ENCODE data around the gene TTC21B.
"Not testable (repeated sequence)": the region's sequence is repeated elsewhere in the genome, so short reads cannot be mapped to it uniquely, and the experiment has no call there.

Gene TTC21B

DNA sequence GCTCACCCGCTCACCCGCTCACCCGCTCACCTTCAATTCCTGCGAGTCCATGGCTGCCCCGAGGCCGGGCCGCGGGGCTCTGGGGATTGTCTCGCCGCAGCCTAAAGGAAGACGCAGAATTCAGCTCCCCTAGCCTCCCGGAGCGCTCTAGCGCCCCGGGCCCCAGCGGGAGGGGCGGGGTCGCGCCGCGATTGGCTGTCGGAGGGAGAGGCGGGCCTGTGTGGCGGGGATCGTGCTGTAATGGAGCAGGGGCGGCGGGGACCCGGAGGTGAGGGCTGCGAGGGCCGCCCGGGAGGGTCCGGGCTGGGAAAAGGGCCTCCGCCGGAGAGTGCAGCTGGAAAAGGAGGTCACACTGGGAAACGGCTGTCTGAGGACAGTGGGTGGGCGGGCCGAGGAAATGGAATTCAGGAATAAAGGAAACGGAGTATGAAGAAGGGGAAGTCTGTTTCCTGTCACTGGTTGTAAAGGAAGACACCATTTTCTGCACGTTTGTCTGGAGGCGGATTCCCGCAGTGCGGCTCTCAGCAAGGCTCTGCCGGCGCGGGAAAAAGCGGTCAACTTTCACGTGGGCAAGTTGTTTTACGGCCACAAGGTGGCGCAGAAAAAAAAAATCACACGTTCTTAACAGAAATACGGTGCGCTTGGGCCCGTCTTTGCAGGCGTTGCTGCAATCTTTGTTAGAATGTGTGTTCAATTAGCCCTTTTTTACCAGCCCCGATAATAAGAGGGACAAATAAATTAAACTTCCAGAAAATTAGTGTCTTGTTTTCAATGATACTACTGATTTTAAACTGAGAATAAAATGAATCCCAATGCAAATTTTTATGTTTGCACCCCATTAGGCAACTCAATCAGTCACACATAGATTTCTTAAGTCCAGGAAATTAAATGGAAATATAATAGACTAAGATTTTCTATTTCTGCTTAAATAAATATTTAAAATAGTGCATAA, at the start of gene TTC21B:
TTC21B (minus strand) TSS at position 122 of the 952 bp plus-strand sequence; CDS start at position 51, 71 bp downstream.
- DNase-seq = peak; percentile 86

DNA sequence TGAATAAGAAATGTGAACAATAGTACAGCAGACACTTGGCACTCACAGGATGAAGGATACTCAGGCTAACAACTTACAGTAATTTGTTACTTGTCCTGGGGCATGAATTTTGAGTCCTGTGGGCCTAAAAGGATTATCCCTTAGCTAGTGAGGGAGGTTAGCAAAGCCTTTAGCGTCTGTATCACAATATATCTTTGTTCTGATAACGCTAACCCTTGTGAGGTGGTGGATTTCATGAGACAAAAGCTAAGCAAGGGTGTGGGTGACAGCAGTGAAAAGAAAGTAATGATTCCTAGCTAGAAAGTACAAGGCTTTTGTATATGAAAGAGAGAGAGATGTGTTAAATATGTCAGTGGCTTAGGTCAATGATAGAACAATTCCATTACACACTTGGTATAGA, 46.8 kb upstream of the TTC21B start:
- no peak for DNase-seq

DNA sequence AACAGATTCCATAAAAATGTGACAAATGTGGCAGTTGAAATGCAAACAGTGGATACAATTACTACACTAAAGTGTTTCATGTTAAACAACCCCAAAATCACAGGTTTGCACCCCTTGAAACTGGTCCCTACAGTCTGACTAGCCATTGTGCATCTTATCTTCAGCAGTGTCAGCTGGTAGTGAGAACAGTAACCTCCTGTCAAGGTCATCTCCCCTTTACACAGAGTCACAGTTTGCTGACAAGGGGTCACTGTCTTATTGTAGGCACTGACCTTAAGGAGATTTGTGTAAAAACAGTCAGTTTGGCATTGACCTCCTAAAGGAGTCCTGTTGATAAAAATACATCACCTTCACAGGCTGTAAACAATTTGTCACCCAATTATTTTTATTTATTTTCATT, 37.3 kb upstream of the TTC21B start:
- no peak for DNase-seq

DNA sequence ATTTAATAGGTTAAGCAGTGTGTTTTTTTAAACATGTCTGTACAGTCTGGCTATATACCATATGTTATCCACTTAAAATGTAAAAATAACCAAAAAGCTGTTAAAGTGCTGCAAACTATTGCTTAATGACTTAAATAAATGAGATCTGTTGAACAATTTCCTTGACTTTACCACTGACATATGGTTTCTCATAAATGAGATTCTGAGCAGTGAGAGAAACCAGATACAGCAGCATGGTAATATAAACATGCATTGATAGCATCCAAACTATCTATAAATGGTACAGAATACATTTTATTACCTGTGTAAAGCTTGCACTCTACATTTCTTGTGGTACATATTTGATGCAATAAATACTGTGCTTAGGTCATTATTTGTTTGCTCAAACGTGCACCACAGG, 36.3 kb upstream of the TTC21B start:
- no peak for DNase-seq

DNA sequence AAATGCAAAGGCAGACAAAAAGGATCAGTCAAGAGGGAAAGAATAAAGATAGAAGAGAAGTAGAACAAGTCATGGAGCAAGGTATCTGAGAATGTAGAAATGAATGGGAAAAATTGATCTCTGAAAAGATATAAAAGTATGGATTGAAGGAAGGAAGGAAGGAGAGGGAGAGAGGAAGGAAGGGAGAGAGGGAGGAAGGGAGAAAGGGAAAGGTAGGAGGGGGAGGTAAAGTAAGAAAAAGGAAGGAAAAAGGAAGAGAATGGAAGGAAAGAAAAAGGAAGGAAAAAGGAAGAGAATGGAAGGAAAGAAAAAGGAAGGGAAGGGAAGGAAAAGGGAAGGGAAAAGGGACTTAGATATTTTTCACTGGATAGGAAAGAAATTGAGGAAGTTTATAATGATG, 31.5 kb upstream of the TTC21B start:
- DNase-seq = no peak

DNA sequence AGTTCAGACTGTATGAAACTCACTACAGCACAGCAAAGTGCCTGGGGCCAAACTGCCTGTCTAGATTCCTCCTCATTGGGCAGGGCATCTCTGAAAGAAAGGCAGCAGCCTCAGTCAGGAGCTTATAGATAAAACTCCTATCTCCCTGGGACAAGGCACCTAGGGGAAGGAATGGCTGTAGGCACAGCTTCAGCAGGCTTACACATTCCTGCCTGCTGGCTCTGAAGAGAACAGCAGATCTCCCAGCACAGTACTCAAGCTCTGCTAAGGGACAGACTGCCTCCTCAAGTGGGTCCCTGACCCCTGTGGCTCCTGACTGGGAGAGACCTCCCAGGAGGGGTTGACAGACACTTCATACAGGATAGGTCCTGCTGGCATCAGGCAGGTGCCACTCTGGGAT, 18.6 kb upstream of the TTC21B start:
- DNase-seq = not testable (repeated sequence)

DNA sequence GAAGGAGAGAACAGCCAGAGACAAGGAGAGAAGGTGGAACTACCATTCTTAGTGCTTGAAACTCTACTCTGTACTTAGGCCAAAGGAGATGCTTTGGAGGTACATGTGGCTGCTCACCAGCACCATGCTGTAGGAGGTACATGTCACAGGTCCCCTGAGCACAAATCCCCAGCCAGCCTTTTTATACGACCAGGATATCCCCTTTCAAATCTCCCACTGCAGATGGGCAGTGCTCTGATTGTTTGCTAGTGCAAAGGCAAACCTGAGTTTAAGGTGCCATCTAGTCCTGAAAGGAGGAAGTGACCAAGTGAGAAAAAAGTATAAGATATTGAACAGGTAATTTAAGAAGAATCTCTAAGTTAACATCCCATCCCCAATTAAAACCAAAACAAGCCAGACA, 17.1 kb upstream of the TTC21B start:
- DNase-seq = no peak

DNA sequence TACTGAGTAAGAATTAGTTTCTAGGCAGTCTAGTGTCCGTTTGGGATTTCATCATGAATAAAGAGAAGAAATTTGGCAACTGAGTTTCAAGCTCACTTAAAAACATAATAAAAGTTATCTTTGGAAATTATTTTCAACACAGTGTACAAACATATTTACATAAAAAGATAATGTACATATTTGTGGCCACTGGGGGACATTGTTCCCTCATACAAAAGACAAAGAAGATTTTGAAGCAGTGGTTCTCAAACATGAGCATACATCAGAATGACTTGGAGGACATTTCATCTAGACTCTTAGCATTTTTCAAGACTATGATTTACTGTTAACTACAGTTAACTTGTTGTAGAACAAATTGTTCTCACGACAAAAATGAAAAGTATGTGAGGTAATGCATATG, 15.7 kb upstream of the TTC21B start:
- DNase-seq = no peak

DNA sequence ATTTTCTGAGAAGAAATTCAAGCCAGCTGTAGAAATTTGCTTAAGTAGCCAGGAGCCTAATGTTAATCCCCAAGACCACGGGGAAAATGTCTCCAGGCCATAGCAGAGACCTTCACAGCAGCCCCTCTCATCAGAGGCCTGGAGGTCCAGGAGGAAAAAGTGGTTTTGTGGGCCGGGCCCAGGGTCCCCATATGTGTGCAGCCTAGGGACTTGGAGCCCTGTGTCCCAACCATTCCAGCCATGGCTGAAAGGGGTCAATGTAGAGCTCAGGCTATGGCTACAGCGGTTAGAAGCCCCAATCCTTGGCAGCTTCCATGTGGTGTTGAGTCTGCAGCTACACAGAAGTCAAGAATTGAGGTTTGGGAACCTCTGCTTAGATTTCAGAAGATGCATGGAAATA, 14.2 kb upstream of the TTC21B start:
- no peak for DNase-seq

DNA sequence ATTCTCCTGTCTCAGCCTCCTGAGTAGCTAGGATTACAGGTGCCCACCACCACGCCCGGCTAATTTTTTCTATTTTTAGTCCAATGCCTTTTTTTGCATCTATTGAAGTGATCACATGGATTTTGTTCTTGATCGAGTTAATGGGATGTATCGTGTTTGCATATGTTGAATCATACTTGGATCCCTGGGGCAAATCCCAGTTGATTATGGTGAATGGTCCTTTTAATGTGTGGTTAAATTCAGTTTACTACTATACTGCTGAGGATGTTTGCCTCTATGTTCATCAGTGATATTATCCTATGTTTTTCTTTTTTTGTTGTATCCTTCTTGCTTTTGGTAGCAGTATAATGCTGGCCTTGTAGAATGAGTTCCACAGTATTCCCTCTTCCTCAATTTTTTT, 8.2 kb upstream of the TTC21B start:
- no peak for DNase-seq

DNA sequence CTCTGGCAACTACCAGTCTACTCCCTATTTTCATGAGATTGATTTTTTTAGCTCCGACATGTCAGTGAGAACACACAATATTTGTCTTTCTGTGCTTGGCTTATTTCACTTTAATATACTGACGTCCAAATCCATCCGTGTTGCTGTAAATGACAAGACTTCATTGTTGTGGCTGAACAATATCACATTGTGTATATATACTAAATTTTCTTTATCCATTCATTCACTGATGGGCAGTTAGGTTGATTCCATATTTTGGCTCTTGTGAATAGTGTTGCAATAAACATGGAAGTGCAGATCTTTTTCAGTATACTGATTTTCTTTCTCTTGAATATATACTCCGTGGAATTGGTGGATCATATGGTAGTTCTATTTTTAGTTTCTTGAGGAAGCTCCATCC, 5.8 kb upstream of the TTC21B start:
- no peak for DNase-seq

DNA sequence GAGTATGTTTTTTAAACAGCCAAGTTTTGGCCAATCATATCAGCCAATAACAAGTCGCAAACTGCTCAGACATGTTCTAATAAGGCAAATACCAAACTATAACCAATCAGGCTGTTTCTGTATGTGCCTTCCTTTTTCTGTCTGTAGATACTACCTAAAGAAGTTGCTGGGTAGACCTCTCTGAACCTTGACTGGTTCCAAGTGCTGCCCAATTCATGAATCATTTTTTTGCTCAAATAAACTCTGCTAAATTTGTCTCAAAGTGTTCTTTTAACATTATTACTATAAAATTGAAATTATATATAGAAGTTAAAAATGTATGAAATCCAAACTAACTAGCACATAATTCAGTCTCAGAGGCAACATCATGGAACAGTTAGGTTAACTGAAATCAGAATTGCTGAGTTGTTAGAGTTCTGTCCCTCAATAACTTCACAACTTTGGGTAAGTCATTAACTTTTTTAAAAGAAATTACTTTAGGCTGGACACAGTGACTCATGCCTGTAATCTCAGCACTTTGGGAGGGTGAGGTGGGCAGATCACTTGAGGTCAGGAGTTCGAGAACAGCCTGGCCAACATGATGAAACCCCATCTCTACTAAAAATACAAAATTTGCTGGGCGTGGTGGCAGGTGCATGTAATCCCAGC, 4.9 kb upstream of the TTC21B start:
- no peak for DNase-seq

DNA sequence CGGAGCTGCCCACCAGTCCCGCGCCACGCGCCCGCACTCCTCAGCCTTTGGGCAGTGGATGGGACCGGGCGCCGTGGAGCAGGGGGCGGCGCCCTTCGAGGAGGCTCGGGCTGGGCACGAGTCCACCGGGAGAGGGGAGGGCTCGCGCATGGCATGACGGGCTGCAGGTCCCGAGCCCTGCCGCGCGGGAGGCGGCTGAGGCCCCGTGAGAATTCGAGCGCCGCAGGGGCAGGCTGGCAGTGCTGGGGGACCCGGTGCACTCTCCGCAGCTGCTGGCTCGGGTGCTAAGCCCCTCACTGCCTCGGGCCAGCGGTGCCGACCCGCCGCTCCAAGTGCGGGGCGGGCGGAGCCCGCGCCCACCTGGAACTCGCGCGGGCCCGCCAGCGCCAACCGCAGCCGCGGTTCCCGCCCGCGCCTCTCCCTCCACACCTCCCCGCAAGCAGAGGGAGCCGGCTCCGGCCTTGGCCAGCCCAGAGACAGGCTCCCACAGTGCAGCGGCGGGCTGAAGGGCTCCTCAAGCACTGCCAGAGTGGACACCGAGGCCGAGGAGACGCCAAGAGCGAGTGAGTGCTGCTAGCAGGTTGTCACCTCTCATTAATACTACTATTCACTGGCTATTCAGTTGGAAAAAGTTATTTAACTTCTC, 3.6 kb upstream of the TTC21B start:
- no peak for DNase-seq

DNA sequence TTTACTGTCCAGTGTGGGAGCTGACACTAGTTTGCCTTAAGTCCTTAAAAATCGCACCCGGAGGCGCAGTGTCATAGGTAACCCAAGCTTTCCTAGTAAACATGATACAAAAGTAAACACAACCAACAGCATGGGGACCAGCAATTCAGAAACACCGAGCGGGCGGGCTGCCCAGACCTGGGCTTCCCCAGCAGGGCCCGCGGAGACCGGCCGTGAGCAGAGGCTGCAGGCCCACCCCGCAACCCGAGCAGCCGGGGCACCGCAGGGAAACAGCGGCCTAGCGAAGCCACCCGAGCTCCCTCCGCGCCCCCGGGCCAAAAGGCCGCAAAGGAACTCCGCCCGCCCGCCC, 296 bp downstream of the TTC21B start:
- peak; percentile 55 for DNase-seq

DNA sequence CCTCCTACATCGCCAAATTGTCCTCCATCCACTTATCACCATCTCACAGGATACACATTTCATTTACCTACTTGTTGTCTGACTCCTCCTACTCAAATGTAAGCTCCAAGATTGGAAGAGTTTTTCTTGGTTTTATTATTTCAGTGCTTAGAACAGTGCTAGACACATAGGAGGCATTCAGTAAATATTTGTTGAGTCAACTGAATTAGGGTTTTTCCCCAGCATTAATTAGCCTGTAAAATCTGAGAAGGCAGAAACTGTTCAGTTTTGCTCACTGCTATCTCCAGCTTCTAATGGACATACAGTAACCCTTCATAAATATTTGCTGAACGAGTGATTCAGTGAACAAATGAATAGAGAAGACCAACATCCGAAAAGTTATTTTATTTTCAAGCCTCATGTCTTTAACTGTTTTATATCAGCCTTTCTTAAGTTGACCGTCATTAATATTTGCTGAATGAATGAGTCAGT, 800 bp downstream of the TTC21B start:
- no peak for DNase-seq

DNA sequence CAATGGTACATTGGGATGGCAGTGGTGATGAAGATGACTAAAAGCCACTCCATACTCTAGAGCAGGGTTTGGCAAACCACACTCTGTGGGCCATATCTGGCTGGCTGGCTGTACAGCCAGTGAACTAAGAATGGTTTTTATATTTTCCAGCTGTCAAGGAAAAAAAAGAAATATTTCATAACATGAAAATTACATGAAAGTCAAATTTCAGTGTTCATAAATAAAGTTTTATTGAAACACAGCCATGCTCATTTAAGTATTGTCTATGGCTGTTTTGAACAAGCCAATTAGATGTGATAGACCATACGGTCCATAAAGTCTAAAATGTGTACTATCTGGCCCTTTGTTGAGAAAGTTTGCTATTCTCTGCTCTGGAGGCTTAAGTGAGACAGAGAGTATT, 1.5 kb downstream of the TTC21B start:
- no peak for DNase-seq

DNA sequence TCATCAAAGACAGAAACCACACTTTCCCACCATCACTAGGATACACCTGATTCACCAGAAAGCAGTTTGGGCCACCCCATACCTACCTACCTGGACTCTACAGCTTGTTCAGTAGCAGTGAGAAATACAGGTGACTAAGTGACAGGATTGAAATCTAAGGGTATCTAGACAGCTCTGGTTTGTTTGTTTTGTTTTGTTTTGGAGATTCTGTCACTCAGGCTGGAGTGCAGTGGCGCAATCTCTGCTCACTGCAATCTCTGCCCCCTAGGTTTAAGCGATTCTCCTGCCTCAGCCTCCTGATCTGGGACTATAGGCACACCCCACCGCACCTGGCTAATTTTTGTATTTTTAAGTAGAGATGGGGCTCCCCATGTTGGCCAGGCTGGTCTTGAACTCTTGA, 3.1 kb downstream of the TTC21B start:
- DNase-seq = no peak

DNA sequence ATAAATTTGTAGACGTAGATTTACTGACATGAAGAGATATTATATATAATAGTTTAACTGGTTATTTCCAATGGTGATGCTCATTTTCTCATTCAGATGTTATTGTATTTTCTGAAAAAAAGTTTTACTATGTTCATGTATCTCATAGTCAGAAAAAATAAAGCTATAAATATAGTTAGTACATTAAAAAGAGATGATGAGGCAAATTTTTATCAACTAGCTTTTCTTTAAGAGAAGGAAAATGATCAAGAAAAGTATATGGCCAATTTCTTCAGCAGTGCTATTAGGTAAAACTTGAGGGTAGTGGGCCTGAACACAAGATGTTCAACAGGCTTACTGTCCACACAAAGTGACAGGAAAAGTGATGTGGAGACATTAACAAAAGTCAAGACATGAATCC, 11.7 kb downstream of the TTC21B start:
- DNase-seq = no peak

DNA sequence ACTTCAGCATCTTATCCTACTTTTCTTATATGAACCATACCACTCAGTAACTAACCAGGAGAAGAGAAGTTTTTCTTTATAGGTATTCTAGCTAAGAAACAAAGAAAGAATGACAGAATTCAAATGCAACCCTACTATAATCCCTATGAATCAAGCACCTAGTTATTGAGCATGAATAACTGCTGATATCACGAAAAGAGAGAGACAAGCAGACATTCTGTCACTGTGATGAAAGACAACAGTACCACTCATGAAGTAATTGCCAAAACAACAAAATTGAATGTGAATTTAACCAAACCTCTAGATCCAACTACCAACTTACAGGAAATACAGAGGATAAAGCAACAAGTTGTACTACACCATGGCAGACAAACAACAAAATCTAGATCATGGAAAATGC, 15.3 kb downstream of the TTC21B start:
- DNase-seq = no peak

DNA sequence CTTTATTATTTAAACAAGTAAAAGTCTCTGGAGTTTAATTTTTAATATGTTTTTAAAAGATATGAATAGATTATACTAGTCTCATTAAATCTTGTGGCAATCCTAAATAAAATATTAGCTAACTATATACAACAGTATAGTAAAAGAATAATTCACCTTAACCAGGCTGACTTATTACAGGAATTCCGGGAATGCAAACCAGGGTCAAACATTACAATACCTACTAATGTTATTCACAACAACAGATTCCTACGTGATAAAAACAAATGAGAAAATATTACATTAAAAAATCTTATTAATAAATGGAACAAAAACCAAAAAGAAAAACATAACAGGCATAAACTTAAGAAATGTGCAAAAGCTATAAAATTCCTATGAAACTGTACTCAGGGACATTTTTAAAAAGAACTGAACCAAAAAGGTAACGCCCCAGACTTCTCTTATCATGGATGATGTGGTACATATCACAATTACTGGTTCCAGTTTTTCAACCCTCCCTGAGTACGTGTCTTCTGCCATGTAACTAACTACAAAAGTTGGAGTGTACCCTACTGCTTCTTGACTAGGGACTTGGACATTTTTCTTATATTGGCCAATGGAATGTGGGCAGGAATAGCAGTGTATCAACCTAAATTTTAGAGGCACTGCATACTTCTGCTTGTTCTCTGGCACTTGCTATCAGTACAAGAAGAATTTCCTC, 20.2 kb downstream of the TTC21B start:
- DNase-seq = no peak

DNA sequence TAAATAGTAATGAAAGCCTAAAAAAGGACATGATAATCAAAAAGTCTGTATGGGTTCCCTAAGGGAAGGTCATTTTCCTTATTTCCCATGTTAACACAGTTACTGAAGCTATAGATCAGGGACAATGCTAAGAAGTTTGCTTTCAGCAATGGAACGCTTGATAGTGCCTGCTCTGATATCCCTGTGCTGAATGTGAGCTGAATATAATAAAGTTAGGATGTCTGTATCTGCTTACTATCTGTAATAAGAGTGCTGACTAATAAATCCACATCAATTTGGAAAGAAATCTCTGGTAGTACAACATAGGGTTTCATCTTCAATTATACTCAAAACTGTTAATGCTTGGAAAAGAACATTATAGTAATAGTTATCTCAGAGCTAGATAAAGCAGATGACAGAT, 25.8 kb downstream of the TTC21B start:
- DNase-seq = no peak

DNA sequence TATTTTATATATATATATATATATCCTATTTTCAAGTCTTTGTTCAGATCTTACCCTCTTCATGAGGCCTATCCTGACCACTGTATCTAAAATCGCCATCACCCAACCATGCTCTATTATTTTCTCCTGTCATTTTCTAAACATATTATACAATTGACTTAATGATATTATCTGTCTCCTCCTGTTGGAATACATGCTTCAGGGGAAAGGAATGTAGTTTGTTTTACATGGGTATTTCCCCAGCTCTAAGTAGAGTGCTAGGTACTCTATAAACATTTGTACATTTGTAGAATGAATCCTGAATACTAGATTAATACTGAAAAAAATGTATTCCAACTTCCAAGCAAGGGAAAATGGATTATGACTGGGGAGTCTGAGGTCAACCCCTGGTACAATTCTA, 26.2 kb downstream of the TTC21B start:
- DNase-seq = no peak

DNA sequence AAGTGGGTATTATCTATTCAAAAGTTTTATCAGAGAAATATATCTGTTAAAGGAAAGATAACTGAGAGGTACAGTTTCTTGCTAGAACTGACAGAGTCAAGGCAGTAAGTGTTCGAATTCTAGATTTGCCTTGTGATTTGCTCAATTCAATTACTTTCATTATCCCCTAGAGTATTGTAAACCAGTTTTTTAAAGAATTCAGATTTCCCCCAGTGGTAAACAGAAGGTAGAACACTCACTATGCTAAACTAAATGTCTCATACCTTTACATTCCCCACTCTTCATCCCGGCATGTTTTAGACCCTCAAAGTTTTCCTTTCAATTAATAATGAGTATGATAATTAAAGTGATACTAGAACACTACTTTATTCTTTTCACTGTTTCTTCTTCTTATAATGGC, 28.6 kb downstream of the TTC21B start:
- DNase-seq = no peak

Data from NCI-H2107 (cell line).